Ishikawa (cell line): ENCODE results near the gene FOXR1.

ENCODE experiments used
- FOXM1 ChIP-seq: IDR thresholded peaks from 2 replicates; pipeline ENCODE4 v1.6.1; 2012; ENCODE audit warnings: low read depth, borderline replicate concordance
- ZBTB7A ChIP-seq: IDR thresholded peaks from 2 replicates; pipeline ENCODE4 v1.6.1; 2012; ENCODE audit warnings: low read depth

GRCh38 chr11:118975771-118976709 lies 4.5 kb downstream of the FOXR1 start:
- TF ChIP-seq ZBTB7A (no peak), FOXM1 (no peak)
